HG02970 (cell line): Measurements from ENCODE around the gene PTPRJ.

ENCODE experiments used
- ATAC-seq: cut with Tn5 transposase; IDR thresholded peaks from one replicate; pipeline ENCODE4 v1.9.1; 2021; ENCODE audit warnings: mild to moderate bottlenecking, moderate library complexity, moderate number of reproducible peaks; ENCODE audit not compliant: unreplicated experiment, low FRiP score

PTPRJ gene

GRCh38 chr11:48033918-48034341 is 53.6 kb downstream of the PTPRJ start:
- ATAC-seq, result no peak

GRCh38 chr11:48034926-48035871 is 54.8 kb downstream of the PTPRJ start:
- ATAC-seq, result no peak

DNA sequence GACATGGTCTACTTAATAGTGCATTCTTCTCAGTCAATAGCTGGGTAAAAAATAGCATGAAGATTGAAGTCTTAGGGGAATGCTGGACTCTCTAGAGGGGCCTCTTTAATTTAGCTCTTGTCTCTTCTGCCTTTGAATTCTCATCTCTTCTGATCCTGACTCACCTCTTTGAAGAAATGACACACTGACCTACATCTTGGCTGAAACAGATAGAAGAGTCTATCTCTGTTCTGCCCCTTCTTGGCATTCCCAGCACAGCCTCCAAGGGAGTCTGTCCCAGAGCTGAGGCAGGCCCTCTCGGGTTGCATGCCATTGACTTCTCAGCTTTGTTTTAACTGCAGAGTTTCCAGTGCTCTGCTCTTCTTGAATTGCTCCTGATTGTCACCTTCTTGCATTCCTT is 55.7 kb downstream of the PTPRJ start:
- no peak for ATAC-seq

- no peak for ATAC-seq
These were observed 56.1 kb downstream of the PTPRJ start for GRCh38 chr11:48036466-48036865.

DNA sequence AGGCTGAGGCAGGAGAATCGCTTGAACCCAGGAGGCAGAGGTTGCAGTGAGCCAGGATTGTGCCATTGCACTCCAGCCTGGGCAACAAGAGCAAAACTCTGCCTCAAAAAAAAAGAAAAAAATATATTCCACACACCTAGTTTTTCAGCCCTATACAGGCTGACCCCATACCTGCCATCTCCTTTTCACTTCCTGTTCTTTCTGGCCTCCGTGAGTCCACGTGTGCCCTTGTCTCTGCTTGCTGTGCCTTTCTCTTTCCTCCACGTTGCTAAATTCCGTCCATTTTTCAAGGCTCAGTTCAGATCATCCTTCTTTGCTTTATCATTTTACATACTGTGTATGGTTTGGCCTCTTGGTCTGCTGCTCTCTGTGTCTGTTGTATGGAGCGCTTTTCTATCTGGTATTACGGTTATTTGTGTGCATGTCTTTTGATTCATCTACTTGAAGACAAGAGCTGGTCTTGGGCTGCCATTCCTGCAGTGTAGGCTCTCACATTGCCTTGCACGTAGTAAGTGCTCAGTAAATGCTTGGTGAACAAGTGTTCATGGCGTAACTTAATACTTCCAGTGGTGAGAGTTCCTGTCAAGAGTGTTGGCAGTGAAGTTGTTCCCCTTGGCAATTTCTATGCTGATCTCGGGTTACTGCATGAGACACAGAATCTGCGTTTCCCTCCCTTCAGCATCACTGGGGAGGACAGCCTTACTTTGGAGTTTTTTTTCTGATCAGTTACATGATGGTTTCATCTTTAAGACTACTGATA is 57.5 kb downstream of the PTPRJ start:
- no peak for ATAC-seq

- ATAC-seq, result no peak
These were observed 60.6 kb downstream of the PTPRJ start for GRCh38 chr11:48040830-48041444.

- ATAC-seq, result no peak
These were observed 61.7 kb downstream of the PTPRJ start for GRCh38 chr11:48041877-48042695.

GRCh38 chr11:48043111-48043990 is 63.0 kb downstream of the PTPRJ start:
- ATAC-seq, result no peak

DNA sequence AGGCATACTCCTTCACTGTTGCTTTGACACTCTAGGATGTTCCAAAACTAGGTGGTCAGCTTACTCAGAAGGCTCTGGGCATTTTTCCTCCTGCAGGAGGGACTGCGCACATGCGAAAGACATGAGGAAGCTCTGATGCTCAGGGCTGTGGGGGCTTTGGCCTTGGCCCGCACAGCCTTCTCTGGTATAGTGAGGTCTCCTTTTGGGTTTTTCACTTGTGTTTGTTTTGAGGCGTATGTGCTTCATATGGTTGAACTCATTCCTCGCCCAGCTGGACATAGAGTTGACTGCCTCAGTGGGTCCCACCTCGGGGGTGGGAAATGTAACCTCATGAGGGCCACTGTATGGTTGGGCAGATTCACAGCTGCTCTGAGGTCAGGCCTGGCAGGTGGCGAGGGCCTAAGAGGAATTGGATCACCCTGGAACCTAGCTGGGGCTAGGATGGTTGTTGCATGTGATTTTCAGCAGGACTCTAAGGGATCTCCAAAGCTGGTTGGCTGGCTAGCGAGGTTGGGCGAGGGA is 63.7 kb downstream of the PTPRJ start:
- no peak for ATAC-seq

DNA sequence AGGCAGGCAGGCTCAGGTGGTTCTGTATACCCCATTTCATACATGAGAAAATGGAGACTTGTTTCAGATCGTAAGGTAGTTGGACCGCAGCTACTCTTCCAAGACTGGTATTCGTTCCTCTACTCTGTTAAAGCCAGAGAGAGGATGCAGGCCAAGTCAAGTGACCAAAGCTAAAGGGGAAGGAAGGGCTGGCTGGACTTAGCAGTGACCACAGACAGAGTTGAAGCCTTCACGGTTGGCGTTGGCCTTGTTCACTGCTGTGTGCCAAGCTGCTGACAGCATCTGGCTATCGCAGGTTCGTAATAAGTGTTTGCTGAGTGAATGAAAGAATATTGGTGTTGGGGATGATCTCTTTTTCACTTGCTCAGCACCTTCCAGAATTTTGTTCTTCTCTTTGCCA is 64.2 kb downstream of the PTPRJ start:
- ATAC-seq, result no peak

DNA sequence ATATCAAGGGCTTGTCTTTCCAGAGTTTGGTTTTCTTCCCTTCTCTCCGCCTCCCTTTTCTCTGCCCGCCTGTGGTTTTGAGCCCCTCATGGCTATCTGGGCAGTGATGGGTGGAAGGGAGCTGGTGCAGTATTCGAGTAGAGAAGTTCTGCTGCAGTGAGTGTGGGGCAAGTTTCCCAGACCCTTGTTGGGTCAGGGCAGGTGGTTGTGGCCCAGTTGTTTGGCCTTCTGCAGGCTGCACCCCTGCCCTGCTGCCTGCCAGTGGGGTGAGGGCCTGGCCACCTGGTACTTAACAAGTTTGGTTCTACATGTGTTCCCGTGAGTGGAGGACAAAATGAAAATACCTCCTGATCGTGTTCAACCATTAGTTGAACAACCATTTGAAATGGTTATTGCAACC is 65.2 kb downstream of the PTPRJ start:
- no peak for ATAC-seq

- no peak for ATAC-seq
These were observed 67.3 kb downstream of the PTPRJ start for GRCh38 chr11:48047616-48048015.

GRCh38 chr11:48049036-48049435 is 68.7 kb downstream of the PTPRJ start:
- ATAC-seq, result no peak

GRCh38 chr11:48050304-48050703 is 69.9 kb downstream of the PTPRJ start:
- no peak for ATAC-seq

DNA sequence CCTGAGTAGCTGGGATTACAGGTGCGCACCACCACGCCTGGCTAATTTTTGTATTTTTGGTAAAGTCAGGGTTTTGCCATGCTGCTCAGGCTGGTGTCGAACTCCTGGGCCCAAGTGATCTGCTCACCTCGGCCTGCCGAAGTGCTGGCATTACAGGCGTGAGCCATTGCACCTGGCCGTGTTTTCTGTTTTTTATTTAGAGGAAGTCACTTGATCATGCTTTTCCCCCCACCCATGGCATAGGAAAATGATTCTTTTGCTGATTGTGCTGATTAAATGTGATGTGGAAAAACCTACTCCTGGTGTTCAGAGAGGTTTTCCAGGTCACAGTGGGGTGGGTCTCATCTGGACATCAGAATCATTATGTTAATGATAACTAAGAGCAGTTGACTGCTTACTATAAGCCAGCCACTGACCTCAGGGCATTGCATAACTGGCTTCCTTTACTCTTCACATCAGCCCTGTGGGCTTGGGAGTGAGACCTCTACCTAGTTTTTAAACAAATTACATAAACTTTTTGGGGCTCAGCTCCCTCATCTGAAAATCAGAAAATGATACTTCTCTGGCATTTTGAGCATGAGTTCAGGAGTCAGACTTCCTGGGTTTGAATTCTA is 71.0 kb downstream of the PTPRJ start:
- no peak for ATAC-seq

DNA sequence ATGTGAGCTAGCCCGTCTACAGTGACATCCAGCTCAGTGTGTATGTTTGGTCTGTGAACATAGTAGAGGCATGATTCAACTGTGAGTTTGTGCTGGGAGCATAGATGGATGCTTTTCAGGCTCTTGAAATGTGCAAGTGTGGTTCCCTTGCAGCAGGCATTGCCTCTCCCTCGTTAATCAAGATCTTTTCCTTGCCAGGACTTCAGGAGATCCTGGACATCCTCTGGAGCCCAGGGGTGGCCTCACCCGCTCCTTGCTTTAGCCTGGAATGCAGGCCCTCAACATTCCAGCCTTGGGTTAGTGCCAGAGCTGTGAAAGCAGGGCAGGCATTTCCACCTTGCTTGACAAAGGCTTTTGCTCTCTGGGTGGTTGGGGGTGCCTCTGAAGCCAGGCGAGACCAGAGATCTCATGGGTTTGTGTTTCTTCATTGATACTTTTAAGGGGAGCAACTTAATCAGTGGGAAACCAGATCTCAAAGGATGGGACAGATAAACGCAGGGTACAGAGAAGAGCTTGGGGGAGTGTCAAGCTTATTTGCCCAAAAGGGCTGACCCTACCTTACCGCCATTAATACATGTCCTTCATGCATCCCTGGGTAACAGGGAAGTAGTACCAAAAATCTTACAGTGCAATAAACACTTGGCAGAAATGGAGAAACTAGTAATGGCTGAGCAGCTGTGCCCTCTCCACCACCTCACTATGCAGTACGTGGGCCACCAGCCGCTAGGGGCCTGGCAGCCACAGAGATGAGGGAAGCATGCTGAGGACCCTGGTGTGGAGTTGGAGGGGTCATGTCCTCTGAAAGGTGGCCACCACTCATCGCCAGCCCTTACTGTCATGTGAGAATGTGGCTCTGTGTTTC is 72.1 kb downstream of the PTPRJ start:
- ATAC-seq, result no peak

- no peak for ATAC-seq
These were observed 74.6 kb downstream of the PTPRJ start for GRCh38 chr11:48054994-48055291.
